ENCODE data around the gene KIF3B. TPM values are rescaled to one million over a fixed set of nuclear protein-coding genes. Genes with fewer than 3 reads are reported as not detected.
"Not testable (repeated sequence)": the region's sequence is repeated elsewhere in the genome, so short reads cannot be mapped to it uniquely, and the experiment has no call there.

The KIF3B gene
- total RNA-seq, 1 experiment from 2014 or later = 19.6 TPM

- H3K4me3 ChIP-seq; H3K36me3 ChIP-seq; H3K4me1 ChIP-seq; H3K9me3 ChIP-seq (replicated peaks); DNase-seq; H3K27me3 ChIP-seq; H3K27ac ChIP-seq: not testable (repeated sequence)
These were observed 44.8 kb downstream of the KIF3B start for GRCh38 chr20:32322260-32322659.

GRCh38 chr20:32323761-32324160 is 46.3 kb downstream of the KIF3B start:
- not testable (repeated sequence) for H3K9me3 ChIP-seq (replicated peaks); H3K4me3 ChIP-seq; H3K27me3 ChIP-seq; H3K27ac ChIP-seq; DNase-seq; H3K4me1 ChIP-seq; H3K36me3 ChIP-seq

DNA sequence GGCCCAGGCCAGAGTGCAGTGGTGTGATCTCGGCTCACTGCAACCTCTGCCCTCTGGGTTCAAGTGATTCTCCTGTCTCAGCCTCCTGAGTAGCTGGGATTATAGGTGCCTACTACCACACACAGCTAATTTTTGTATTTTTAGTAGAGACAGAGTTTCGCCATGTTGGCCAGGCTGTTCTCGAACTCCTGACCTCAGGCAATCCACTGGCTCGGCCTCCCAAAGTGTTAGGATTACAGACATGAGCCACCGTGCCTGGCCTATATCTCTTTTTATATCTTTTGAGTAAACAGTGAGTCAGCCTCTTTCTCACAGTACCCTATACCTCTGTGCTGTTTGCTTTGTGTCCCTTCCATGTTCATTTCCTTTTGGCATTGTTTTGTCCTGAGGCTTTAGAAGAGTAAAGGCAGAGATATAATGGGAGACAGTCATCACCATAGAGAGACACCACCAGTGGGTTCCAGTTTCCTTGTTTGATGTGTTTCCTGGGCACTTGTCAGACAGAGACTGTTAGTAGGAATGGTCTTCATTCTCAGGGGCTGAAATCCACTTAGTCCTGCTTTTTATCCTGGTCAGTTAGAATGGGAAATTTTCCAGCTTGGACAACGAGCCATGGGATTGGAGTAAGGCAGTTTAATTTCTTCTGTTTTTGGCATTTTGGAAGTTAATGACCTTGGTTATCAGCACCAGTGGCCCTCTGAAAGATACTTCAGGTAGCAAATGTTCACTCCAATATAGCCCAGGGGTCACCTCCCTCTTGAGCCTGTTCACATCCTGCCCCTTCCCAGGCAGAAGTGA is 48.5 kb downstream of the KIF3B start:
- Histone ChIP-seq H3K27ac (no peak overlapping the region), H3K4me1 (no peaks in the 10 kb centered on the region), H3K27me3 (no peaks in the 10 kb centered on the region), H3K4me3 (no peak overlapping the region), H3K36me3 (peaks cover 3% of the 10 kb centered on the region; the same call in 1 of the 2 replicates), H3K9me3 (replicated peaks) (no peaks in the 10 kb centered on the region)
- peak in 1 of 2 experiments; percentile 14 for DNase-seq

GRCh38 chr20:32326504-32326845 is 49.0 kb downstream of the KIF3B start:
- no peak overlapping the region for H3K27ac ChIP-seq

GRCh38 chr20:32327087-32327681 is 49.7 kb downstream of the KIF3B start:
- H3K27ac ChIP-seq = no peak overlapping the region
- no peak for DNase-seq
- H3K36me3 ChIP-seq = peaks cover 3% of the 10 kb centered on the region; the same call in 1 of the 2 replicates

More at GRCh38 chr20:32326504-32326845, 49.0 kb downstream of the KIF3B start:
- H3K36me3 ChIP-seq = peaks cover 3% of the 10 kb centered on the region; the same call in 1 of the 2 replicates
- H3K27me3 ChIP-seq = no peaks in the 10 kb centered on the region
- no peak overlapping the region for H3K4me3 ChIP-seq
- no peaks in the 10 kb centered on the region for H3K9me3 ChIP-seq (replicated peaks)
- no peak for DNase-seq
- H3K4me1 ChIP-seq = no peaks in the 10 kb centered on the region

GRCh38 chr20:32329817-32330554 is 52.5 kb downstream of the KIF3B start:
- Histone ChIP-seq H3K36me3 (peaks cover 3% of the 10 kb centered on the region; the same call in 1 of the 2 replicates), H3K27me3 (no peaks in the 10 kb centered on the region), H3K27ac (no peak overlapping the region), H3K4me1 (no peaks in the 10 kb centered on the region), H3K4me3 (no peak overlapping the region), H3K9me3 (replicated peaks) (no peaks in the 10 kb centered on the region)
- no peak for DNase-seq

More at GRCh38 chr20:32327087-32327681, 49.7 kb downstream of the KIF3B start:
- H3K4me1 ChIP-seq = no peaks in the 10 kb centered on the region
- no peaks in the 10 kb centered on the region for H3K27me3 ChIP-seq
- H3K4me3 ChIP-seq = no peak overlapping the region
- no peaks in the 10 kb centered on the region for H3K9me3 ChIP-seq (replicated peaks)

DNA sequence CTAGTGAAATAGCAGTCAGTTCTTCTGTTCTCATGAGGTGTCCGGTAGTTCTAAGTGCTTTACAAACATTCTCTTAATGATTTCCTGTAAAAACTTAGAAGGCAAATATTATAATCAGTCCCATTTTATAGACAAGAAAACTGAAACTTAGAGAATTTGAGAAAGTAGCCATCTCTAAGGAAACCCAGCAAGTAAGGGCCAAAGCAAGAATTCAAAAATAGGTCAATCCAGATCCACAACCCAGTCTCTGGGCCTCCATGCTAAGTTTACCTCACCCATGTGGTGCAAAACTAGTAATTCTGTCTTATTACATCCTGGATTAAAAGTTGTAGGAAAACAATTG is 53.1 kb downstream of the KIF3B start:
- H3K36me3 ChIP-seq = peaks cover 3% of the 10 kb centered on the region; the same call in 1 of the 2 replicates
- no peak for DNase-seq
- no peak overlapping the region for H3K27ac ChIP-seq
- no peaks in the 10 kb centered on the region for H3K9me3 ChIP-seq (replicated peaks)
- no peak overlapping the region for H3K4me3 ChIP-seq
- H3K4me1 ChIP-seq = no peaks in the 10 kb centered on the region
- no peaks in the 10 kb centered on the region for H3K27me3 ChIP-seq

- H3K4me1 ChIP-seq = no peaks in the 10 kb centered on the region
- no peak overlapping the region for H3K27ac ChIP-seq
- H3K27me3 ChIP-seq = no peaks in the 10 kb centered on the region
- H3K9me3 ChIP-seq (replicated peaks) = no peaks in the 10 kb centered on the region
- H3K4me3 ChIP-seq = no peak overlapping the region
- H3K36me3 ChIP-seq = peaks cover 3% of the 10 kb centered on the region; the same call in 1 of the 2 replicates
- no peak for DNase-seq
These were observed 55.2 kb downstream of the KIF3B start for GRCh38 chr20:32332614-32333013.

DNA sequence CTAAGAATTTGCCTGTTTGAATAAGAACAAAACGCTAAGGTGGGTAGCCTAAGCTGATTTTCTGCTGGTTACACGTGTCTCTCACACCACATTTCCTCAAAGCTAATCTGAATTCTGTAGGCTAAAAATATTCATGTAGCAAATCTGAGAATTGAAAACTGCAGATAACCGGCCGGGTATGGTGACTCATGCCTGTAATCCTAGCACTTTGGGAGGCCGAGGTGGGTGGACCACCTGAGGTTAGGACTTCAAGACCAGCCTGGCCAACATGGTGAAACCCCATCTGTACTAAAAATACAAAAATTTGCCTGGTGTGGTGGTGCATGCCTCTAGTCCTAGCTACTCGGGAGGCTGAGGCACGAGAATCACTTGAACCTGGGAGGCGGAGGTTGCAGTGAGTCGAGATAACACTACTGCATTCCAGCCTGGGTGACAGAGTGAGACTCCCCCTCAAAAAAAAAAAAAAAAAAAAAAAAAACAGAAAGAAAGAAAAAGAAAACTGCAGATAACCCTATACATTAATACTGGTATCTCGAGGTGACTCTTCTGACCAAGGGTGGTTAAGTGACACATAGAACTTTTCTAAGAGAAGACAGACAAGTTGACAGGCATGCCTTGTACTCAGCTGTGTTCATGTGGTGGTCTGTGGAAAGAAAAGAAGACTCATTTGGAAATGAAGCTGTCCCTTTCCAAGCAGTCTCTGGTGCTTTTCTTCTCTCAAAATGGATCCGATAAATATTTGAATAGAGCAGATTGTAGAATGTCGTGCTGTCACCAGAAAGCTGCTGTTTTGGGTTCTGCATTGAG is 55.9 kb downstream of the KIF3B start:
- Histone ChIP-seq H3K9me3 (replicated peaks) (no peaks in the 10 kb centered on the region), H3K4me3 (no peak overlapping the region), H3K27me3 (no peaks in the 10 kb centered on the region), H3K27ac (no peak overlapping the region), H3K36me3 (peaks cover 3% of the 10 kb centered on the region; the same call in 1 of the 2 replicates), H3K4me1 (no peaks in the 10 kb centered on the region)
- DNase-seq = no peak

GRCh38 chr20:32333988-32334885 is 56.8 kb downstream of the KIF3B start:
- Histone ChIP-seq H3K9me3 (replicated peaks) (no peaks in the 10 kb centered on the region), H3K36me3 (peaks cover 3% of the 10 kb centered on the region; the same call in 1 of the 2 replicates), H3K4me3 (no peak overlapping the region), H3K27me3 (no peaks in the 10 kb centered on the region), H3K4me1 (no peaks in the 10 kb centered on the region), H3K27ac (no peak overlapping the region)
- DNase-seq = no peak

GRCh38 chr20:32336918-32337347 is 59.5 kb downstream of the KIF3B start:
- no peak overlapping the region for H3K4me3 ChIP-seq
- no peaks in the 10 kb centered on the region for H3K36me3 ChIP-seq
- H3K27ac ChIP-seq = no peak overlapping the region
- peak in 1 of 2 experiments; percentile 52 for DNase-seq
- no peaks in the 10 kb centered on the region for H3K4me1 ChIP-seq
- H3K27me3 ChIP-seq = no peaks in the 10 kb centered on the region
- H3K9me3 ChIP-seq (replicated peaks) = no peaks in the 10 kb centered on the region

DNA sequence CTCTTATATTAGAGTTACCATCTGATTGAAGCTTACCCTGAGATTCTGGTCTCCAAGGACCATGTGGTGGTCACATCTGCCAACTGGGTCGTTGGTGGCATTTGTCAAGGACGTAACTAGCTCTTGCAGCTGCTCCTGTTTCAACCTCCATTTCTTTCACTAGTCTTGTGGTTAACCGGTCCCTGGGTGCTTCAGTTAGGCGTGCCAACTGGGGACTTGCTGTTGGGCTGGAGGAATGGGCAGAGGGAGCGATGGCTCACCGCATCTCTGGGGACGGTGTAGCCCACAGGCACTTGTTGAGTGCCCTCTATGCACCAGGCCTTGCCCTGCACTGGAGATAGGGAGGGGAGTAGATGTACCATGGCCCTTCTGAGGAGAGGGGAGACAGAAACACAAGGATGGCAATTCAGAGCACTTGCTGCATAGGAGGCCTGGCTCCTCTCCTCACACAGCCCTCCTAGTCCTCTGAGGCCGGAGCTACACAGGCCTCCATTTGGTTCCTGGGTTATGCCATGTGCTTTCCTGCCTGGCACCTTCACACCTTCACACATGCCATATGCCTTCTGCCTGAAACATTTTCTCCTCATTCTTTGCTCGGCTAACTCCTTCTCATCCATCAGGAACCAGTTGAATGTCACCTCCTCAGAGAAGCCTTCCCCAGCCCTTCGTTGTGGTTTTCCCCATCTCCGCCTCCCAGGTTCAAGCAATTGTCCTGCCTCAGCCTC is 60.6 kb downstream of the KIF3B start:
- Histone ChIP-seq H3K4me1 (no peaks in the 10 kb centered on the region), H3K4me3 (no peak overlapping the region), H3K27me3 (no peaks in the 10 kb centered on the region), H3K36me3 (no peaks in the 10 kb centered on the region), H3K27ac (no peak overlapping the region), H3K9me3 (replicated peaks) (no peaks in the 10 kb centered on the region)
- no peak for DNase-seq

GRCh38 chr20:32338665-32339064 is 61.2 kb downstream of the KIF3B start:
- no peaks in the 10 kb centered on the region for H3K36me3 ChIP-seq
- H3K27me3 ChIP-seq = no peaks in the 10 kb centered on the region
- no peaks in the 10 kb centered on the region for H3K4me1 ChIP-seq
- H3K27ac ChIP-seq = no peak overlapping the region
- H3K4me3 ChIP-seq = no peak overlapping the region
- no peaks in the 10 kb centered on the region for H3K9me3 ChIP-seq (replicated peaks)
- DNase-seq = no peak
